CD14-positive monocyte (primary cell): ENCODE results near the gene IL21. TPM values are rescaled to one million over a fixed set of nuclear protein-coding genes. Genes with fewer than 3 reads are reported as not detected.
A peak's percentile ranks its signal among the peaks of the same experiment; 100 is the strongest.

Experiments used
- DNase-seq, 3 donors: peaks; one replicate each; pipeline ENCODE4 v3.0.0-alpha.2; 2011 to 2022
- H2AFZ ChIP-seq: 2 replicates; pipeline ENCODE4 v1.6.0; 2012; ENCODE audit warnings: mild to moderate bottlenecking, low read depth, low read length, inconsistent platforms; ENCODE audit not compliant: insufficient read depth, poor library complexity, severe bottlenecking
- H3K27ac ChIP-seq, 2 donors: 1 replicate in 1 of 2; 2 replicates in 1 of 2; pipeline ENCODE4 v1.5.1; 2012 to 2013; ENCODE audit warnings: low read length in 2 of 2, control low read depth in 1 of 2, inconsistent platforms in 1 of 2, low read depth in 1 of 2, mild to moderate bottlenecking in 1 of 2
- H3K27me3 ChIP-seq, 2 donors: one replicate each; pipeline versions ENCODE4 v1.6.0 to v1.6.1; 2011 to 2013; ENCODE audit warnings: low read length in 2 of 2; ENCODE audit not compliant: control insufficient read depth in 2 of 2, insufficient read depth in 2 of 2
- H3K36me3 ChIP-seq, 2 donors: replicated peaks in 1 of 2; 1 replicate in 1 of 2; 2 replicates in 1 of 2; pipeline versions ENCODE4 v1.5.1 to v1.6.1; 2012 to 2013; ENCODE audit warnings: low read length in 2 of 2, control low read depth in 1 of 2, inconsistent platforms in 1 of 2, mild to moderate bottlenecking in 1 of 2; ENCODE audit not compliant: insufficient read depth in 2 of 2, control insufficient read depth in 1 of 2
- H3K4me1 ChIP-seq, 2 donors: 1 replicate in 1 of 2; 2 replicates in 1 of 2; pipeline versions ENCODE4 v1.5.1 to v1.6.1; 2012 to 2013; ENCODE audit warnings: low read length in 2 of 2, control low read depth in 1 of 2, inconsistent platforms in 1 of 2, mild to moderate bottlenecking in 1 of 2, moderate library complexity in 1 of 2; ENCODE audit not compliant: insufficient read depth in 2 of 2, control insufficient read depth in 1 of 2
- H3K4me2 ChIP-seq: replicated peaks from 2 replicates; pipeline ENCODE3; 2012; ENCODE audit warnings: low read length, moderate library complexity, mild to moderate bottlenecking; ENCODE audit not compliant: poor library complexity, severe bottlenecking; ENCODE audit errors: extremely low read depth
- H3K4me3 ChIP-seq, 3 experiments: fragments of 200-600 bp in 1 of 3; sonication (generic) in 1 of 3; replicated peaks in 1 of 3; 1 replicate in 2 of 3; 2 replicates in 1 of 3; pipeline ENCODE4 v1.5.1; 2011 to 2013; ENCODE audit warnings: low read length in 3 of 3, mild to moderate bottlenecking in 3 of 3, control low read depth in 2 of 3, low read depth in 2 of 3, inconsistent platforms in 1 of 3, moderate library complexity in 1 of 3
- H3K79me2 ChIP-seq: 2 replicates; pipeline ENCODE4 v1.6.0; 2012; ENCODE audit warnings: mild to moderate bottlenecking, control low read depth, inconsistent platforms, low read length, moderate library complexity; ENCODE audit not compliant: insufficient read depth
- H3K9ac ChIP-seq: 2 replicates; pipeline ENCODE4 v1.6.0; 2017; ENCODE audit warnings: low read length, mild to moderate bottlenecking; ENCODE audit not compliant: insufficient read depth, poor library complexity, severe bottlenecking
- H3K9me3 ChIP-seq, 2 donors: replicated peaks in 1 of 2; 1 replicate in 1 of 2; 2 replicates in 1 of 2; pipeline versions ENCODE4 v1.5.1 to v1.6.1; 2012 to 2013; ENCODE audit warnings: low read length in 2 of 2, control low read depth in 1 of 2; ENCODE audit not compliant: control insufficient read depth in 1 of 2, insufficient read depth in 1 of 2
- H4K20me1 ChIP-seq: 2 replicates; pipeline ENCODE4 v1.6.0; 2012; ENCODE audit warnings: mild to moderate bottlenecking, low read length, control low read depth, moderate library complexity; ENCODE audit not compliant: insufficient read depth
- H3K27ac Mint-ChIP-seq, 7 donors: one replicate each; pipeline ENCODE4 v1.8.0; 2020; ENCODE audit warnings: mild to moderate bottlenecking in 7 of 7, mixed read lengths in 7 of 7, moderate library complexity in 6 of 7, inconsistent platforms in 2 of 7
- H3K27me3 Mint-ChIP-seq, 3 donors: one replicate each; pipeline ENCODE4 v1.8.0; 2021 to 2022; ENCODE audit warnings: low read depth in 3 of 3, mild to moderate bottlenecking in 3 of 3, mixed read lengths in 3 of 3, moderate library complexity in 3 of 3, inconsistent platforms in 1 of 3
- H3K36me3 Mint-ChIP-seq, 2 donors: one replicate each; pipeline ENCODE4 v1.8.0; 2020; ENCODE audit warnings: mixed read lengths in 2 of 2, inconsistent platforms in 1 of 2, mild to moderate bottlenecking in 1 of 2
- H3K4me1 Mint-ChIP-seq: one replicate; pipeline ENCODE4 v1.8.0; 2020; ENCODE audit warnings: mild to moderate bottlenecking, mixed read lengths
- H3K4me3 Mint-ChIP-seq, 2 donors: one replicate each; pipeline ENCODE4 v1.8.0; 2020; ENCODE audit warnings: mild to moderate bottlenecking in 2 of 2, mixed read lengths in 2 of 2, moderate library complexity in 1 of 2
- H3K9me3 Mint-ChIP-seq, 7 donors: one replicate each; pipeline ENCODE4 v1.8.0; 2020 to 2022; ENCODE audit warnings: mixed read lengths in 7 of 7, mild to moderate bottlenecking in 6 of 7, moderate library complexity in 6 of 7, inconsistent platforms in 2 of 7
- WGBS: methylation state at CpG from one replicate; pipeline ENCODE4 v1.1.5; 2013; ENCODE audit warnings: missing lambda C conversion rate; ENCODE audit not compliant: insufficient coverage; 5-methylcytosine and 5-hydroxymethylcytosine counted together
- intact Hi-C, 2 donors: fragments of 100-400 bp; cut with micrococcal nuclease; formaldehyde crosslinking; loops; one replicate each; pipeline versions ENCODE4 v1.15.0 to v1.15.1; 2023
- polyA plus RNA-seq, 3 donors: library from polyadenylated mRNA; depleted of rRNA in 1 of 3; unstranded in 2 of 3; stranded (reverse) in 1 of 3; fragments of 300-500 nt in 2 of 3; fragments of >200 nt in 1 of 3; fragmentation: Illumina TruSeq in 2 of 3; gene quantifications; 1 replicate in 2 of 3; 2 replicates in 1 of 3; pipeline ENCODE4 v1.2.3, GENCODE V29; 2012 to 2021
- TF ChIP-seq, protein P1 (sequence below): fragments of 200-600 bp; IDR thresholded peaks from one replicate; pipeline ENCODE4 v1.8.0; 2022; ENCODE audit warnings: antibody characterized with exemption, mild to moderate bottlenecking

Gene IL21
- polyA plus RNA-seq, 3 donors, result not detected

DNA sequence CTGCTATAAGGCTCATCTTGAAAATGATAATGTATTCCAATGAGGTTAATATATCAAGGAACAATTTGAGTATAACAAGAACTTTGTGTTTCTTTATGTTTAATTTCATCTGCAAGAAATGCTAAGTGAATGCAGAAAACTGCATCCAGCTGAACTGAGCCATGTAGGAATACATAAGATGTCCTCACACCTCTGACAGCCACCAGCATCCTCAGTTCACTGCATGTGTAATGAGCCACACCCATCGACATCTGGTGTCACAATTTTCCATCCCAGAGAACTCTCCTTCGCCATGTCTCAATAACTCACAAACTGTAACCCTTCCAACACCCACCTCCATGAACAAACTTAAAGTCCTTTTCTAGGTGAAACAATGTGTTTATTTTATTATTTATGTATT lies 3.3 kb upstream of the IL21 start:
- no peak for DNase-seq
- Histone ChIP-seq H3K4me2 (no peak overlapping the region), H3K27me3 (no peaks in the 10 kb centered on the region), H2AFZ (no peak overlapping the region), H4K20me1 (no peaks in the 10 kb centered on the region), H3K79me2 (no peaks in the 10 kb centered on the region), H3K4me1 (no peaks in the 10 kb centered on the region), H3K9ac (no peak overlapping the region), H3K36me3 (no peaks in the 10 kb centered on the region), H3K9me3 (no peaks in the 10 kb centered on the region), H3K4me3 (no peak overlapping the region), H3K27ac (no peak overlapping the region)
- intact Hi-C loops, result no loop called here
- peaks cover 0 to 4% (median 0%) of the 10 kb centered on the region in 3 donors for H3K27me3 Mint-ChIP-seq
- H3K9me3 Mint-ChIP-seq, result peaks cover 0 to 3% (median 0%) of the 10 kb centered on the region in 7 donors
- H3K27ac Mint-ChIP-seq, result no peak overlapping the region
- WGBS, result no CpG with 5 or more reads among the region's 2 CpGs
- no peak overlapping the region for H3K4me3 Mint-ChIP-seq
- TF ChIP-seq, protein P1, sequence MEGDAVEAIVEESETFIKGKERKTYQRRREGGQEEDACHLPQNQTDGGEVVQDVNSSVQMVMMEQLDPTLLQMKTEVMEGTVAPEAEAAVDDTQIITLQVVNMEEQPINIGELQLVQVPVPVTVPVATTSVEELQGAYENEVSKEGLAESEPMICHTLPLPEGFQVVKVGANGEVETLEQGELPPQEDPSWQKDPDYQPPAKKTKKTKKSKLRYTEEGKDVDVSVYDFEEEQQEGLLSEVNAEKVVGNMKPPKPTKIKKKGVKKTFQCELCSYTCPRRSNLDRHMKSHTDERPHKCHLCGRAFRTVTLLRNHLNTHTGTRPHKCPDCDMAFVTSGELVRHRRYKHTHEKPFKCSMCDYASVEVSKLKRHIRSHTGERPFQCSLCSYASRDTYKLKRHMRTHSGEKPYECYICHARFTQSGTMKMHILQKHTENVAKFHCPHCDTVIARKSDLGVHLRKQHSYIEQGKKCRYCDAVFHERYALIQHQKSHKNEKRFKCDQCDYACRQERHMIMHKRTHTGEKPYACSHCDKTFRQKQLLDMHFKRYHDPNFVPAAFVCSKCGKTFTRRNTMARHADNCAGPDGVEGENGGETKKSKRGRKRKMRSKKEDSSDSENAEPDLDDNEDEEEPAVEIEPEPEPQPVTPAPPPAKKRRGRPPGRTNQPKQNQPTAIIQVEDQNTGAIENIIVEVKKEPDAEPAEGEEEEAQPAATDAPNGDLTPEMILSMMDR, result no peak
- no peaks in the 10 kb centered on the region for H3K36me3 Mint-ChIP-seq
- no peaks in the 10 kb centered on the region for H3K4me1 Mint-ChIP-seq

GRCh38 chr4:122623637-122624166 lies 2.8 kb upstream of the IL21 start:
- H3K27me3 ChIP-seq, result no peaks in the 10 kb centered on the region
- no peaks in the 10 kb centered on the region for H4K20me1 ChIP-seq
- no peaks in the 10 kb centered on the region for H3K36me3 Mint-ChIP-seq
- H3K4me1 ChIP-seq, result no peaks in the 10 kb centered on the region
- no peak overlapping the region for H3K4me3 ChIP-seq
- intact Hi-C loops, result no loop called here
- no peak overlapping the region for H3K4me3 Mint-ChIP-seq
- no peaks in the 10 kb centered on the region for H3K9me3 ChIP-seq
- no CpG with 5 or more reads among the region's 4 CpGs for WGBS
- DNase-seq, result no peak
- no peak overlapping the region for H2AFZ ChIP-seq
- no peaks in the 10 kb centered on the region for H3K36me3 ChIP-seq
- no peak overlapping the region for H3K4me2 ChIP-seq
- no peaks in the 10 kb centered on the region for H3K79me2 ChIP-seq
- no peak overlapping the region for H3K27ac ChIP-seq
- no peak overlapping the region for H3K9ac ChIP-seq
- H3K4me1 Mint-ChIP-seq, result no peaks in the 10 kb centered on the region
- peaks cover 0 to 5% (median 0%) of the 10 kb centered on the region in 3 donors for H3K27me3 Mint-ChIP-seq
- H3K9me3 Mint-ChIP-seq, result peaks cover 0 to 3% (median 0%) of the 10 kb centered on the region in 7 donors
- TF ChIP-seq, protein P1, result no peak
- H3K27ac Mint-ChIP-seq, result peak overlapping the region in 1 of 7 donors; percentile 8
